ENCODE data around the gene LRRC61. TPM values are rescaled to one million over a fixed set of nuclear protein-coding genes. Genes with fewer than 3 reads are reported as not detected.
"Not testable (repeated sequence)": the region's sequence is repeated elsewhere in the genome, so short reads cannot be mapped to it uniquely, and the experiment has no call there.

LRRC61 gene
- total and polyA plus RNA-seq, 2 of the 13 experiments (the other 11 are each of a cell fraction or from before 2014, with no cell fraction given) = 33.0 to 34.8 TPM

- FAIRE-seq; H3K9ac ChIP-seq (ENCODE audit: insufficient read depth, low read depth, low read length); in situ Hi-C loops (cut with HindIII; ENCODE audit: extremely low pct_ligation_motif_present, low pct_unique_long_range_greater_than_20kb); intact Hi-C loops (cut with micrococcal nuclease; ENCODE audit: unreplicated experiment); CTCF ChIA-PET (ENCODE audit: low intra/inter-chr PET ratio, low total read pairs); H4K20me1 ChIP-seq (ENCODE audit: insufficient read depth, low read length); H3K27ac ChIP-seq (ENCODE audit: extremely low read length, insufficient read depth, low read length); H3K4me2 ChIP-seq (ENCODE audit: low read depth, low read length); H3K4me3 ChIP-seq (replicated peaks in 1 of 3; ENCODE audit: insufficient read depth in 1 of 3, low read depth in 2 of 3, low read length in 3 of 3); DNase-seq (ENCODE audit: low spot score); H3K27me3 ChIP-seq (ENCODE audit: control insufficient read depth in 1 of 2, insufficient read depth in 2 of 2, low read length in 2 of 2); ATAC-seq; H3K79me2 ChIP-seq (ENCODE audit: insufficient read depth, low read length); H2AFZ ChIP-seq (ENCODE audit: low read length); H3K36me3 ChIP-seq (replicated peaks in 1 of 2; ENCODE audit: control insufficient read depth in 1 of 2, insufficient read depth in 2 of 2, low read length in 2 of 2); BruUV-seq (replicated peaks); H3K9me3 ChIP-seq (ENCODE audit: low read length): not testable (repeated sequence)
- 86% methylated on average over 11 of the region's 11 CpGs for WGBS (ENCODE audit: low lambda C conversion rate)
- POLR2A ChIA-PET = interaction anchor here (0.6 kb wide), 1 partner anchor 11 kb away, joined by 3 read pairs; no protein-coding TSS in a partner anchor
- peaks cover 19% of the 10 kb centered on the region for H3K4me1 ChIP-seq (ENCODE audit: insufficient read depth, low read length)
Observed at GRCh38 chr7:150305259-150305902, 17.8 kb upstream of the LRRC61 start.

- BruUV-seq (replicated peaks); POLR2A ChIA-PET; intact Hi-C loops (cut with micrococcal nuclease; ENCODE audit: unreplicated experiment); H4K20me1 ChIP-seq (ENCODE audit: insufficient read depth, low read length); H3K9me3 ChIP-seq (ENCODE audit: low read length); in situ Hi-C loops (cut with HindIII; ENCODE audit: extremely low pct_ligation_motif_present, low pct_unique_long_range_greater_than_20kb); H2AFZ ChIP-seq (ENCODE audit: low read length); FAIRE-seq; H3K36me3 ChIP-seq (replicated peaks in 1 of 2; ENCODE audit: control insufficient read depth in 1 of 2, insufficient read depth in 2 of 2, low read length in 2 of 2); H3K27me3 ChIP-seq (ENCODE audit: control insufficient read depth in 1 of 2, insufficient read depth in 2 of 2, low read length in 2 of 2); H3K4me3 ChIP-seq (replicated peaks in 1 of 3; ENCODE audit: insufficient read depth in 1 of 3, low read depth in 2 of 3, low read length in 3 of 3); DNase-seq (ENCODE audit: low spot score); H3K79me2 ChIP-seq (ENCODE audit: insufficient read depth, low read length); H3K4me2 ChIP-seq (ENCODE audit: low read depth, low read length); CTCF ChIA-PET (ENCODE audit: low intra/inter-chr PET ratio, low total read pairs); ATAC-seq; H3K27ac ChIP-seq (ENCODE audit: extremely low read length, insufficient read depth, low read length); H3K9ac ChIP-seq (ENCODE audit: insufficient read depth, low read depth, low read length): not testable (repeated sequence)
- peaks cover 19% of the 10 kb centered on the region for H3K4me1 ChIP-seq (ENCODE audit: insufficient read depth, low read length)
- 96% methylated on average over 2 of the region's 2 CpGs for WGBS (ENCODE audit: low lambda C conversion rate)
Observed at GRCh38 chr7:150305903-150306284, 17.3 kb upstream of the LRRC61 start.

DNA sequence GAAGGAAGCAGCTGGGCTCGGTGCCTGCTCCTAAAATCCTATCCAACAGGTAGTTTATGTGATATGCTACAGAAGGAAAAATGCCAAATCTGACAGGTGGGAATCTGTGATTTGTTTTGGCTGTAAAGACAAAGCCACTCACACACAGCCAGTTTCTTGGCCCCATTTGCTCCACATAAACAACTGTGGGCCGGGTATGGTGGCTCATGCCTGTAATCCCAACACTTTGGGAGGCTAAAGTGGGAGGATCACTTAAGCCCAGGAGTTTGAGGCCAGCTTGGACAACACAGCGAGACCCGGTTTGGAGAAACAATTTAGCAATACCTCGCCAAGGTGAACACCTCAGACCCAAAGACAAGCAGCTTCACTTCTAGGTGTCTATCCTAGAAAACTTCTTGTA is 16.8 kb upstream of the LRRC61 start:
- H3K9me3 ChIP-seq (ENCODE audit: low read length); FAIRE-seq; H3K79me2 ChIP-seq (ENCODE audit: insufficient read depth, low read length); H3K4me3 ChIP-seq (replicated peaks in 1 of 3; ENCODE audit: insufficient read depth in 1 of 3, low read depth in 2 of 3, low read length in 3 of 3); BruUV-seq (replicated peaks); H3K9ac ChIP-seq (ENCODE audit: insufficient read depth, low read depth, low read length); DNase-seq (ENCODE audit: low spot score); H3K36me3 ChIP-seq (replicated peaks in 1 of 2; ENCODE audit: control insufficient read depth in 1 of 2, insufficient read depth in 2 of 2, low read length in 2 of 2); CTCF ChIA-PET (ENCODE audit: low intra/inter-chr PET ratio, low total read pairs); H3K27me3 ChIP-seq (ENCODE audit: control insufficient read depth in 1 of 2, insufficient read depth in 2 of 2, low read length in 2 of 2); intact Hi-C loops (cut with micrococcal nuclease; ENCODE audit: unreplicated experiment); POLR2A ChIA-PET; H3K4me2 ChIP-seq (ENCODE audit: low read depth, low read length); H2AFZ ChIP-seq (ENCODE audit: low read length); ATAC-seq; H3K27ac ChIP-seq (ENCODE audit: extremely low read length, insufficient read depth, low read length); H4K20me1 ChIP-seq (ENCODE audit: insufficient read depth, low read length); in situ Hi-C loops (cut with HindIII; ENCODE audit: extremely low pct_ligation_motif_present, low pct_unique_long_range_greater_than_20kb): not testable (repeated sequence)
- WGBS (ENCODE audit: low lambda C conversion rate) = 94% methylated on average over 5 of the region's 5 CpGs
- H3K4me1 ChIP-seq (ENCODE audit: insufficient read depth, low read length) = peaks cover 19% of the 10 kb centered on the region

All from HepG2 (cell line).